ENCODE results near the gene OTP. TPM values are rescaled to one million over a fixed set of nuclear protein-coding genes. Genes with fewer than 3 reads are reported as not detected.

The OTP gene
- total RNA-seq, 2 donors from 2014 or later = not detected

- ATAC-seq (ENCODE audit: insufficient number of reproducible peaks, low FRiP score, low read depth) = no peak
- DNase-seq (ENCODE audit: low spot score) = no peak
- no peaks in the 10 kb centered on the region for H3K27me3 ChIP-seq (replicated peaks; ENCODE audit: insufficient read depth)
- no peak overlapping the region for H3K27ac ChIP-seq
- no peak overlapping the region for H3K4me3 ChIP-seq
- H3K4me1 ChIP-seq (ENCODE audit: control insufficient read depth in 1 of 2, low read depth in 2 of 2) = no peaks in the 10 kb centered on the region
- TF ChIP-seq CTCF (IDR thresholded peaks at IDR 0.05) = no peak
- no peaks in the 10 kb centered on the region for H3K9me3 ChIP-seq
- no peaks in the 10 kb centered on the region for H3K36me3 ChIP-seq
Observed at GRCh38 chr5:77662635-77663034, 24.1 kb upstream of the OTP start.

GRCh38 chr5:77658662-77659061, 20.1 kb upstream of the OTP start:
- no peak for TF ChIP-seq CTCF (IDR thresholded peaks at IDR 0.05)
- no peaks in the 10 kb centered on the region for H3K9me3 ChIP-seq
- H3K36me3 ChIP-seq = no peaks in the 10 kb centered on the region
- no peak overlapping the region for H3K27ac ChIP-seq
- no peak for ATAC-seq (ENCODE audit: insufficient number of reproducible peaks, low FRiP score, low read depth)
- no peaks in the 10 kb centered on the region for H3K27me3 ChIP-seq (replicated peaks; ENCODE audit: insufficient read depth)
- no peak for DNase-seq (ENCODE audit: low spot score)
- H3K4me3 ChIP-seq = no peak overlapping the region
- no peaks in the 10 kb centered on the region for H3K4me1 ChIP-seq (ENCODE audit: control insufficient read depth in 1 of 2, low read depth in 2 of 2)

- no peaks in the 10 kb centered on the region for H3K4me1 ChIP-seq (ENCODE audit: control insufficient read depth in 1 of 2, low read depth in 2 of 2)
- no peak for ATAC-seq (ENCODE audit: insufficient number of reproducible peaks, low FRiP score, low read depth)
- no peak for DNase-seq (ENCODE audit: low spot score)
- no peaks in the 10 kb centered on the region for H3K27me3 ChIP-seq (replicated peaks; ENCODE audit: insufficient read depth)
- no peak overlapping the region for H3K27ac ChIP-seq
- no peak for TF ChIP-seq CTCF (IDR thresholded peaks at IDR 0.05)
- no peaks in the 10 kb centered on the region for H3K36me3 ChIP-seq
- H3K4me3 ChIP-seq = no peak overlapping the region
- no peaks in the 10 kb centered on the region for H3K9me3 ChIP-seq
Observed at GRCh38 chr5:77651343-77651742, 12.8 kb upstream of the OTP start.

GRCh38 chr5:77650686-77651085, 12.2 kb upstream of the OTP start:
- no peak for TF ChIP-seq CTCF (IDR thresholded peaks at IDR 0.05)
- ATAC-seq (ENCODE audit: insufficient number of reproducible peaks, low FRiP score, low read depth) (no peak), DNase-seq (ENCODE audit: low spot score) (no peak)
- no peak overlapping the region for H3K4me3 ChIP-seq
- H3K27me3 ChIP-seq (replicated peaks; ENCODE audit: insufficient read depth) = no peaks in the 10 kb centered on the region
- H3K9me3 ChIP-seq = no peaks in the 10 kb centered on the region
- no peaks in the 10 kb centered on the region for H3K36me3 ChIP-seq
- no peak overlapping the region for H3K27ac ChIP-seq
- H3K4me1 ChIP-seq (ENCODE audit: control insufficient read depth in 1 of 2, low read depth in 2 of 2) = no peaks in the 10 kb centered on the region

- TF ChIP-seq CTCF (IDR thresholded peaks at IDR 0.05) = no peak
- Histone ChIP-seq H3K9me3 (no peaks in the 10 kb centered on the region), H3K36me3 (no peaks in the 10 kb centered on the region), H3K27me3 (replicated peaks; ENCODE audit: insufficient read depth) (no peaks in the 10 kb centered on the region), H3K4me1 (ENCODE audit: control insufficient read depth in 1 of 2, low read depth in 2 of 2) (peaks cover 1 to 2% of the 10 kb centered on the region in 2 donors), H3K4me3 (no peak overlapping the region), H3K27ac (no peak overlapping the region)
- DNase-seq (ENCODE audit: low spot score) (no peak), ATAC-seq (ENCODE audit: insufficient number of reproducible peaks, low FRiP score, low read depth) (no peak)
Observed at GRCh38 chr5:77649776-77650175, 11.3 kb upstream of the OTP start.
